HG02852 (cell line): ENCODE measurements around the gene BPIFB1.

Source experiments
- ATAC-seq: cut with Tn5 transposase; IDR thresholded peaks from one replicate; pipeline ENCODE4 v1.9.1; 2021; ENCODE audit warnings: mild to moderate bottlenecking, moderate library complexity; ENCODE audit not compliant: unreplicated experiment

BPIFB1 gene

GRCh38 chr20:33282991-33283555 is at the start of gene BPIFB1:
Gene BPIFB1, plus strand, starts transcription at chr20:33283214. Its CDS starts 2,860 bp downstream, at chr20:33286074.
- ATAC-seq: no peak

- ATAC-seq: no peak
These were observed 49.0 kb upstream of the BPIFB1 start for GRCh38 chr20:33234050-33234449.

- ATAC-seq: no peak
These were observed 47.3 kb upstream of the BPIFB1 start, which contains the start of gene BPIFA1 for GRCh38 chr20:33235696-33236095. Gene BPIFA1, plus strand, starts transcription at chr20:33235996. Its CDS starts 1,716 bp downstream, at chr20:33237712.

GRCh38 chr20:33236351-33236750 is 46.7 kb upstream of the BPIFB1 start:
- ATAC-seq: no peak

GRCh38 chr20:33237989-33238388 is 45.0 kb upstream of the BPIFB1 start:
- no peak for ATAC-seq

GRCh38 chr20:33239418-33239817 is 43.6 kb upstream of the BPIFB1 start:
- no peak for ATAC-seq

- ATAC-seq: no peak
These were observed 42.9 kb upstream of the BPIFB1 start for GRCh38 chr20:33239979-33240736.

GRCh38 chr20:33240923-33241322 is 42.1 kb upstream of the BPIFB1 start:
- no peak for ATAC-seq

- no peak for ATAC-seq
These were observed 40.5 kb upstream of the BPIFB1 start for GRCh38 chr20:33242319-33243100.

GRCh38 chr20:33246077-33246476 is 36.9 kb upstream of the BPIFB1 start:
- ATAC-seq: no peak

GRCh38 chr20:33249456-33249855 is 33.6 kb upstream of the BPIFB1 start:
- ATAC-seq: no peak

- no peak for ATAC-seq
These were observed 32.3 kb upstream of the BPIFB1 start for GRCh38 chr20:33250666-33251065.

- ATAC-seq: no peak
These were observed 31.5 kb upstream of the BPIFB1 start for GRCh38 chr20:33251496-33251895.

- no peak for ATAC-seq
These were observed 30.6 kb upstream of the BPIFB1 start for GRCh38 chr20:33252460-33252859.

GRCh38 chr20:33255005-33255404 is 28.0 kb upstream of the BPIFB1 start:
- ATAC-seq: no peak

GRCh38 chr20:33257237-33257636 is 25.8 kb upstream of the BPIFB1 start:
- ATAC-seq: no peak

GRCh38 chr20:33259371-33259770 is 23.6 kb upstream of the BPIFB1 start:
- no peak for ATAC-seq

GRCh38 chr20:33261465-33261864 is 21.5 kb upstream of the BPIFB1 start:
- ATAC-seq: no peak

- ATAC-seq: no peak
These were observed 20.4 kb upstream of the BPIFB1 start for GRCh38 chr20:33262658-33263065.

GRCh38 chr20:33263784-33264183 is 19.2 kb upstream of the BPIFB1 start:
- no peak for ATAC-seq

GRCh38 chr20:33267701-33268100 is 15.3 kb upstream of the BPIFB1 start:
- ATAC-seq: no peak
